Measurements from ENCODE around the gene LDOC1.

DNA sequence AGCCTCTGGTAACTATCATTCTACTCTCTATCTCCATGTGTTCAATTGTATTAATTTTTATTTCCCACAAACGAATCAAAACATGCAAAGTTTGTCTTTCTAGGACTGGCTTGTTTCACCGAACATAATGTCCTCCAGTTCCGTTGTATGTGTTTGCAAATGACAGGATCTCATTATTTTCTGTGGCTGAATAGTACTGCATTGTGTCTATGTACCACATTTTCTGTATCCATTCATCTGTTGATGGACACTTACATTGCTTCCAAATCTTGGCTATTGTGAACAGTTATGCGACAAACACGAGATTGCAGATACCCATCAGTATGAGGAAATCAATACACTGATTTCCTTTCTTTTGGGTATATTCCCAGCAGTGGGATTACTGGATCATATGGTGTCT is 8.4 kb upstream of the LDOC1 start:
- no peak for TF ChIP-seq TEAD4 (IDR thresholded peaks at IDR 0.05)
- no peak for TF ChIP-seq EP300 (IDR thresholded peaks at IDR 0.05; ENCODE audit: borderline replicate concordance)
- TF ChIP-seq, protein P1, sequence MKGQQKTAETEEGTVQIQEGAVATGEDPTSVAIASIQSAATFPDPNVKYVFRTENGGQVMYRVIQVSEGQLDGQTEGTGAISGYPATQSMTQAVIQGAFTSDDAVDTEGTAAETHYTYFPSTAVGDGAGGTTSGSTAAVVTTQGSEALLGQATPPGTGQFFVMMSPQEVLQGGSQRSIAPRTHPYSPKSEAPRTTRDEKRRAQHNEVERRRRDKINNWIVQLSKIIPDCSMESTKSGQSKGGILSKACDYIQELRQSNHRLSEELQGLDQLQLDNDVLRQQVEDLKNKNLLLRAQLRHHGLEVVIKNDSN (IDR thresholded peaks at IDR 0.05): no peak
- TF ChIP-seq, protein P2, sequence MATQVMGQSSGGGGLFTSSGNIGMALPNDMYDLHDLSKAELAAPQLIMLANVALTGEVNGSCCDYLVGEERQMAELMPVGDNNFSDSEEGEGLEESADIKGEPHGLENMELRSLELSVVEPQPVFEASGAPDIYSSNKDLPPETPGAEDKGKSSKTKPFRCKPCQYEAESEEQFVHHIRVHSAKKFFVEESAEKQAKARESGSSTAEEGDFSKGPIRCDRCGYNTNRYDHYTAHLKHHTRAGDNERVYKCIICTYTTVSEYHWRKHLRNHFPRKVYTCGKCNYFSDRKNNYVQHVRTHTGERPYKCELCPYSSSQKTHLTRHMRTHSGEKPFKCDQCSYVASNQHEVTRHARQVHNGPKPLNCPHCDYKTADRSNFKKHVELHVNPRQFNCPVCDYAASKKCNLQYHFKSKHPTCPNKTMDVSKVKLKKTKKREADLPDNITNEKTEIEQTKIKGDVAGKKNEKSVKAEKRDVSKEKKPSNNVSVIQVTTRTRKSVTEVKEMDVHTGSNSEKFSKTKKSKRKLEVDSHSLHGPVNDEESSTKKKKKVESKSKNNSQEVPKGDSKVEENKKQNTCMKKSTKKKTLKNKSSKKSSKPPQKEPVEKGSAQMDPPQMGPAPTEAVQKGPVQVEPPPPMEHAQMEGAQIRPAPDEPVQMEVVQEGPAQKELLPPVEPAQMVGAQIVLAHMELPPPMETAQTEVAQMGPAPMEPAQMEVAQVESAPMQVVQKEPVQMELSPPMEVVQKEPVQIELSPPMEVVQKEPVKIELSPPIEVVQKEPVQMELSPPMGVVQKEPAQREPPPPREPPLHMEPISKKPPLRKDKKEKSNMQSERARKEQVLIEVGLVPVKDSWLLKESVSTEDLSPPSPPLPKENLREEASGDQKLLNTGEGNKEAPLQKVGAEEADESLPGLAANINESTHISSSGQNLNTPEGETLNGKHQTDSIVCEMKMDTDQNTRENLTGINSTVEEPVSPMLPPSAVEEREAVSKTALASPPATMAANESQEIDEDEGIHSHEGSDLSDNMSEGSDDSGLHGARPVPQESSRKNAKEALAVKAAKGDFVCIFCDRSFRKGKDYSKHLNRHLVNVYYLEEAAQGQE (IDR thresholded peaks at IDR 0.05; ENCODE audit: low read depth): no peak
- TF ChIP-seq FOXM1 (IDR thresholded peaks at IDR 0.05; ENCODE audit: borderline replicate concordance, low read depth): no peak
- TF ChIP-seq, protein P3, sequence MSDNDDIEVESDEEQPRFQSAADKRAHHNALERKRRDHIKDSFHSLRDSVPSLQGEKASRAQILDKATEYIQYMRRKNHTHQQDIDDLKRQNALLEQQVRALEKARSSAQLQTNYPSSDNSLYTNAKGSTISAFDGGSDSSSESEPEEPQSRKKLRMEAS (IDR thresholded peaks at IDR 0.05): no peak
- no peak for TF ChIP-seq NFIC (IDR thresholded peaks at IDR 0.05)
- TF ChIP-seq CREB1 (IDR thresholded peaks at IDR 0.05; ENCODE audit: low read depth): no peak
- TF ChIP-seq RAD21 (IDR thresholded peaks at IDR 0.05; ENCODE audit: low read depth): no peak
- no peak for TF ChIP-seq YY1 (IDR thresholded peaks at IDR 0.05; ENCODE audit: low read depth)
- TF ChIP-seq EGR1 (IDR thresholded peaks at IDR 0.05): no peak
- TF ChIP-seq CEBPB (IDR thresholded peaks at IDR 0.05): no peak
